Uterus (tissue), 4 donors: ENCODE data around the gene BDKRB1. TPM values are rescaled to one million over a fixed set of nuclear protein-coding genes. Genes with fewer than 3 reads are reported as not detected.

Experiments used
- DNase-seq, 2 donors: peaks; one replicate each; pipeline ENCODE4 v3.0.0-alpha.2; 2019 to 2020
- H3K27ac ChIP-seq, 2 donors: fragments of 200-600 bp; sonication (generic); 1 replicate in 1 of 2; 2 replicates in 1 of 2; pipeline ENCODE4 v1.5.1; 2016 to 2018
- H3K27me3 ChIP-seq, 2 donors: fragments of 200-600 bp; sonication (generic); one replicate each; pipeline ENCODE4 v1.5.1; 2018 to 2019; ENCODE audit warnings: control low read depth in 1 of 2
- H3K36me3 ChIP-seq, 2 donors: fragments of 200-600 bp; sonication (generic); one replicate each; pipeline ENCODE4 v1.5.1; 2019; ENCODE audit warnings: control low read depth in 1 of 2
- H3K4me1 ChIP-seq, 2 donors: fragments of 200-600 bp; sonication (generic); one replicate each; pipeline ENCODE4 v1.5.1; 2018 to 2019; ENCODE audit warnings: control low read depth in 1 of 2
- H3K4me3 ChIP-seq, 2 donors: fragments of 200-600 bp; sonication (generic); 1 replicate in 1 of 2; 2 replicates in 1 of 2; pipeline ENCODE4 v1.5.1; 2018 to 2019; ENCODE audit warnings: mild to moderate bottlenecking in 1 of 2
- H3K9me3 ChIP-seq, 2 donors: fragments of 200-600 bp; sonication (generic); one replicate each; pipeline ENCODE4 v1.5.1; 2019; ENCODE audit warnings: control low read depth in 1 of 2
- POLR2A ChIP-seq, 2 donors: fragments of 450-650 bp; IDR thresholded peaks; one replicate each; pipeline ENCODE4 v1.6.1; 2016; ENCODE audit warnings: antibody characterized with exemption in 2 of 2, mild to moderate bottlenecking in 1 of 2, moderate library complexity in 1 of 2
- intact Hi-C: fragments of 100-400 bp; cut with DNase I; formaldehyde crosslinking; loops from one replicate; pipeline ENCODE4 v1.15.1; 2023; ENCODE audit warnings: low total_unique reads
- total RNA-seq, 4 donors: library from RNA; depleted of rRNA in 3 of 4; stranded (reverse); fragments of >200 nt in 3 of 4; gene quantifications; one replicate each; pipeline versions ENCODE4 v1.1.0 to v1.2.4, GENCODE V29; 2014 to 2023
- TF ChIP-seq, protein P1 (sequence below), 4 experiments: fragments of 200-600 bp in 2 of 4; fragments of 450-650 bp in 2 of 4; sonication (generic) in 2 of 4; IDR thresholded peaks; one replicate each; pipeline ENCODE4 v1.5.1; 2016 to 2019; ENCODE audit warnings: antibody characterized with exemption in 4 of 4, mild to moderate bottlenecking in 2 of 4, moderate library complexity in 1 of 4
- donor health status: DM: yes; HTN: yes; CAD: no.

The BDKRB1 gene
- total RNA-seq, 4 donors from 2014 or later, result 0.83 to 3.7 TPM; not detected in 2

DNA sequence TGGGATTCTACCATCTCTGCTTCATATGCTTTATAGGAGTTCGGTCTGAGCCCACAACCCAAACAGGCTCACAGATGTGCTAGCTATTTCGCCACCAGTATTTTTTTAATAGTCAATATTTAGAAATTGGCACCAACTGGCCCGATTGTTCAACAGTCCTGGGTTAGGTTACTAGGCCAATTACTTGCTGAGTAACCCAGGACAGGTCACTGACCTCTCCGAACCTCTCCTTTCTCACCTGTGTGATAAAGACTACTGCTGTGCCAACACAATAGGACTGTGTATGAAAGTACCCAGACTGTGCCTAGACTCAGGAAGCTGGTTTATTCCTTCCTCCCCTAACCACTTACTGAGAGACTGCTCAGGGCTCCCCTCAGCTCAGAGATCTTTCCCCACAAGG is 43.1 kb upstream of the BDKRB1 start:
- H3K27me3 ChIP-seq, result no peaks in the 10 kb centered on the region
- DNase-seq, result no peak
- H3K4me3 ChIP-seq, result no peak overlapping the region
- no peaks in the 10 kb centered on the region for H3K4me1 ChIP-seq
- intact Hi-C loops, result no loop called here
- H3K36me3 ChIP-seq, result no peaks in the 10 kb centered on the region
- H3K9me3 ChIP-seq, result no peaks in the 10 kb centered on the region
- no peak overlapping the region for H3K27ac ChIP-seq
- TF ChIP-seq POLR2A (IDR thresholded peaks at IDR 0.05), result no peak
- TF ChIP-seq, protein P1, sequence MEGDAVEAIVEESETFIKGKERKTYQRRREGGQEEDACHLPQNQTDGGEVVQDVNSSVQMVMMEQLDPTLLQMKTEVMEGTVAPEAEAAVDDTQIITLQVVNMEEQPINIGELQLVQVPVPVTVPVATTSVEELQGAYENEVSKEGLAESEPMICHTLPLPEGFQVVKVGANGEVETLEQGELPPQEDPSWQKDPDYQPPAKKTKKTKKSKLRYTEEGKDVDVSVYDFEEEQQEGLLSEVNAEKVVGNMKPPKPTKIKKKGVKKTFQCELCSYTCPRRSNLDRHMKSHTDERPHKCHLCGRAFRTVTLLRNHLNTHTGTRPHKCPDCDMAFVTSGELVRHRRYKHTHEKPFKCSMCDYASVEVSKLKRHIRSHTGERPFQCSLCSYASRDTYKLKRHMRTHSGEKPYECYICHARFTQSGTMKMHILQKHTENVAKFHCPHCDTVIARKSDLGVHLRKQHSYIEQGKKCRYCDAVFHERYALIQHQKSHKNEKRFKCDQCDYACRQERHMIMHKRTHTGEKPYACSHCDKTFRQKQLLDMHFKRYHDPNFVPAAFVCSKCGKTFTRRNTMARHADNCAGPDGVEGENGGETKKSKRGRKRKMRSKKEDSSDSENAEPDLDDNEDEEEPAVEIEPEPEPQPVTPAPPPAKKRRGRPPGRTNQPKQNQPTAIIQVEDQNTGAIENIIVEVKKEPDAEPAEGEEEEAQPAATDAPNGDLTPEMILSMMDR (IDR thresholded peaks at IDR 0.05), result no peak

- intact Hi-C loops, result no loop called here
- no peak for TF ChIP-seq POLR2A (IDR thresholded peaks at IDR 0.05)
- TF ChIP-seq, protein P1 (IDR thresholded peaks at IDR 0.05), result no peak
- no peak overlapping the region for H3K27ac ChIP-seq
These were observed 42.0 kb upstream of the BDKRB1 start for GRCh38 chr14:96213871-96214465.

DNA sequence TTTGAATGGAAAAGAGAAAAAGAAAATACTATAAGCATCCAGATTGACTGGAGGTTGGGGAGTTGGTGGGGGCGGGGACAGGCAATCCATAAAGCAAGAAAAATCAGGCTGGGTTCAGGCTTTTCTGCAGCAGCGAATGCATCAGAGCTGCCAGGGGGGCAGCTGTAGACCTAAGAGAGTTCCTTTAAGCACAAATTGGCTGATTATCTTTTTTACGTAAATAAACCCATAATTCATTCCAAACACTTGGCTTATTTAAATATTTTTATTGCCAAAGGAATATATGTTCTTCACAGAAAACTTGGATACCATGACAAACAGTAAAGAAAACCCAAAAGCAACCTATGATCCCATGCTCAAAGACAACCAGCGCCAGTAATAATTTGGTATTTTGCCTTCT is 41.2 kb upstream of the BDKRB1 start:
- intact Hi-C loops, result no loop called here
- no peak overlapping the region for H3K27ac ChIP-seq
- H3K4me1 ChIP-seq, result no peaks in the 10 kb centered on the region
- TF ChIP-seq POLR2A (IDR thresholded peaks at IDR 0.05), result no peak
- TF ChIP-seq, protein P1 (IDR thresholded peaks at IDR 0.05), result no peak
- no peaks in the 10 kb centered on the region for H3K27me3 ChIP-seq
- H3K4me3 ChIP-seq, result no peak overlapping the region
- H3K9me3 ChIP-seq, result no peaks in the 10 kb centered on the region
- H3K36me3 ChIP-seq, result no peaks in the 10 kb centered on the region
- no peak for DNase-seq

More at GRCh38 chr14:96213871-96214465, 42.0 kb upstream of the BDKRB1 start:
- no peak for DNase-seq
- Histone ChIP-seq H3K4me1 (no peaks in the 10 kb centered on the region), H3K27me3 (no peaks in the 10 kb centered on the region), H3K4me3 (no peak overlapping the region), H3K36me3 (no peaks in the 10 kb centered on the region), H3K9me3 (no peaks in the 10 kb centered on the region)

- Histone ChIP-seq H3K36me3 (no peaks in the 10 kb centered on the region), H3K4me1 (no peaks in the 10 kb centered on the region), H3K9me3 (no peaks in the 10 kb centered on the region), H3K4me3 (no peak overlapping the region), H3K27me3 (no peaks in the 10 kb centered on the region), H3K27ac (no peak overlapping the region)
- intact Hi-C loops, result no loop called here
- no peak for DNase-seq
- TF ChIP-seq, protein P1 (IDR thresholded peaks at IDR 0.05), result no peak
- no peak for TF ChIP-seq POLR2A (IDR thresholded peaks at IDR 0.05)
These were observed 40.4 kb upstream of the BDKRB1 start for GRCh38 chr14:96215452-96216244.

DNA sequence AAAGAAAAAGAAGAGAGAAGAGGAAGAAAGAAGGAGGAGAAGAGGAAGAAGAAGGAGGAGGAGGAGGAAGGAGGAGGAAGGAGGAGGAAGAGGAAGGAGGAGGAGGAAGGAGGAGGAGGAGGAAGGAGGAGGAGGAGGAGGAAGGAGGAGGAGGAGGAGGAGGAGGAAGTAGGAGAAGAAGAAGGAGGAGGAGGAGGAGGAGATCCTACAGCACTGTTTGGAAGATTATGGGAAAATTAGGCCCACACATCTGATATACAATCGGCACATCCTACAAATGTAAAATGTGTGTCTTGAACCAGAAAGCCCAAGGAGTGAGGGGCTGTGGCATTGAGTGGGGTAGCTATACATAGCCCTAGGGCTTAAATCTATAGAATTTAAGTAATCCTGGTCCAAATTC is 39.4 kb upstream of the BDKRB1 start:
- Histone ChIP-seq H3K4me1 (no peaks in the 10 kb centered on the region), H3K27ac (no peak overlapping the region), H3K4me3 (no peak overlapping the region), H3K36me3 (no peaks in the 10 kb centered on the region), H3K27me3 (no peaks in the 10 kb centered on the region), H3K9me3 (no peaks in the 10 kb centered on the region)
- no peak for TF ChIP-seq POLR2A (IDR thresholded peaks at IDR 0.05)
- TF ChIP-seq, protein P1 (IDR thresholded peaks at IDR 0.05), result no peak
- DNase-seq, result no peak
- intact Hi-C loops, result no loop called here
